GM21367 (cell line): Measurements from ENCODE around the gene MEIOSIN.
"Not testable (repeated sequence)": the region's sequence is repeated elsewhere in the genome, so short reads cannot be mapped to it uniquely, and the experiment has no call there.

ENCODE experiments used
- ATAC-seq: cut with Tn5 transposase; IDR thresholded peaks from one replicate; pipeline ENCODE4 v1.9.1; 2021; ENCODE audit not compliant: unreplicated experiment

MEIOSIN gene, protein sequence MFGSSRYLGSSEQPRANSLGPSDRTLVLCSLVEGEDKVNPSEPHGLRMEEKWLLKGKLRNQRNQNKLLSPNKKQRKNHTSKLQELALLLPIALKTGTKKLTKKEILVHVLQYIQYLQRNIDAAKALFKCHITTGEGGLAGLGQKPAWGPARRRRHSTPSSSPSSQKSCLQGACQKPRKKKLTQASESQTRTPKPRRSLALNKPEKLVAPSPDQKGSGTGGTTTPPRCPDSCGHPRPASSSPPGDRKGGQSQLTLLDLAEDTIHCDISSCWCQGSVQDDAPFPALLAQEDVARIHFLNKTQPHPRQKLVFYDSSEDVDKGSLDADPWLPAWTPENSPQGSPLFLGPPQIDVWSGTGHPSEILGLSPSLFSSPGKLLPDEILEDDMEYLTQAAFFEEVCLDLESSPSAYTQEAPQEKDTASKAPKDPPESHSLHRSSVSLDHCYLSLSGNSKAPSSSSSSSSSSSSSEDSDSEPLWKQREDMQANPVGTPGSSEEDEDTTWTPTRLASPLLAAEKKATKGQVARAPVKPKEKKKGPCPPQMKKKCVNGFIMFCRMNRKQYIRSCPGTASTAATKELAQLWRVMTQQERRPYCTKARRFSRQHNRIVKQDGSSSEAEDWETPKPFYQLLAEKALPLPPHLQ

DNA sequence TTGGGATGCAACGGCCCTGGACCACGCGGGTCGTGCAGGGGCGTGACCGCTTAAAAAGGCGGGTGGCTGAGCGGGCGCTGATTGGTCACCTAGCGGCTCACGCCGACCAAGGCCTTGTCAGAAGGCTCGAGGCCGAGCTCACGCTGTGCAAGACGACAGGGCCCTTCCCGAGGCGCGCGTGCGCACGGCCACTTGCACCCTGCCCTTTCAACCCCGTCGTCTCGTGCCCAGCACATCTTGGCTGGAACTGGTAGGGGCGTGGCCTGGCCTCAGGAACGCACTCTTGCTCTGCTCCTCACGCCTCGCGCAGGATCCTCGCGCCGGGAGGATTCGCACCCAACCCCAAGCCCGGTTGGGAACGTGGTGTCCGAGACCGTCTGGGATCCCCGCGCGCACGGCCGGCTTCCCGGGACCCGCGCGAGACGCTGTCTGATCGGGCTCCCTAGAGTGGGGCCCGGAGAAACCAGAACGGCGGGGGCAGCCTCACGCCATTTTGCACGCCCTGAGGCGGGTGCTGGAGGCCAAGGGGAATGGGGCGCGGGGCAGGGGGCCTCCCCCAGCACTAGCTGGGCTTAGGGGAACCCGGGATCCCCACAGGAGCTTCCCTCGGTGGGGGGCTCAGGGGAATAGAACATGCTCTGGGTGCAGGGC lies at the start of gene MEIOSIN:
TSS of gene MEIOSIN (plus strand) at position 280 of the 651 bp plus-strand sequence. CDS start 1,938 bp downstream, outside the sequence.
- ATAC-seq, result no peak

DNA sequence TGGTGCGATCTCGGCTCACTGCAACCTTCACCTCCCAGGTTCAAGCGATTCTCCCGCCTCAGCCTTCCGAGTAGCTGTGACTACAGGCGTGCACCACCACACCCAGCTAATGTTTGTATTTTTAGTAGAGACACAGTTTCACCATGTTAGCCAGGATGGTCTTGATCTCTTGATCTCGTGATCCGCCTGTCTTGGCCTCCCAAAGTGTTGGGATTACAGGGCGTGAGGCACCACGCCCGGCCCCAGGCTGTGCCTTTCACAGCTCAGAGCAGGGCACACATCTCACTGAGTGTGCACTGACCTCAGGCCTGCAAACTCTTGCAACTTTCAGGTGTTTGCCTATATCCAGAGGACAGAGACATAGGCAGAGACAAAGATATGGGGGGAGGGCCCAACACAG lies 48.2 kb upstream of the MEIOSIN start:
- not testable (repeated sequence) for ATAC-seq

DNA sequence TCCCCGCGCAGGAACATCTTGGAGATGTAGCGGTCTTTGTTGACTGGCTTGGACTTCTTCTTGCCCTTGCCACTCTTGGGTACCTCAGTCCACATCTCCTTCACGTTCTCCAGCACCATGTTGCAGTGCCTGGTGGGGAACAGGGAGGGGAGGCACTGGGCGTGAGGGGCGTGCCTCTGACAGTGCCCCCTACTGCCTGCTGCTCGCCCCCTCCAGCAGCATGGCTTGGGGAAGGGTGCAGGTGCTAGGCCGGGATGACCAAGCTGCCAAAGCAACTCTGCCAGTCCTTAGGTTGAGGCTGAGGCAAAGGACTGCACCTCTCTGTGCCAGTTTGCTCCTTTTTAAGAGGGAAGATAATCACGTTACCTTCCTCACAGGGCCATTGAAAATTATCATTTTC lies 45.6 kb upstream of the MEIOSIN start:
- ATAC-seq, result no peak

DNA sequence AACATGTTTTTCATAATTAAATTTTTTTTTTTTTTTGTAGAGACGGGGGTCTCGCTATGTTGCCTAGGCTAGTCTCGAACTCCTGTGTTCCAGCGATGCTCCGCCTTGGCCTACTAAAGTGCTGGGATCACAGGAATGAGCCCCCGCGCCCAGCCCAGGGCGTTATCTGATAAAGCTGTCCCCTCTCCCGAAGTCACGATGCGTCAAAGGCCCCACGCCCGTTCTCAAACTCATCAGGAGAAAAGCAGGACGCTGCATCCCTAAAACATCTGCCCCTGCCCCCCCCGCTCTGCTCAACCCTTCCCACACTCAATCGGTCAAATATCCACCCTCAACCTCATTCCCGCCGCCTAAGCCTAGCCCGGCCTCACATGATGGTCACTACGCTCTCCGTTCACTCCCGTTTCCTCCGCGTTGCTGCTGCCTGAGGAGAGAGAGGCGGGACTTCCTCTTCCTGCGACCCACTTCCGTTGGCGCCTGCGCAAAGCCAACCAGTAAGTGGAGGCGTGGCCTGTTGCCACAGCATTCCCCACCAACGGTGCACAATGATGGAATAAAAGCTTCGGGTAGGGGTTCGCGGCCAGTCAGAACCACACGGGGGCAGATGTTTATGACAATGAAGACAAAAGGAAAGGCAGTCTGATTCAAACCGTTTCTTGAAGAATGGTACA lies 41.6 kb upstream of the MEIOSIN start, which contains the start of gene SNRPD2:
TSS of gene SNRPD2 (minus strand) at position 438 of the 671 bp plus-strand sequence. CDS start at position 373, 65 bp downstream.
- peak; percentile 44 for ATAC-seq

DNA sequence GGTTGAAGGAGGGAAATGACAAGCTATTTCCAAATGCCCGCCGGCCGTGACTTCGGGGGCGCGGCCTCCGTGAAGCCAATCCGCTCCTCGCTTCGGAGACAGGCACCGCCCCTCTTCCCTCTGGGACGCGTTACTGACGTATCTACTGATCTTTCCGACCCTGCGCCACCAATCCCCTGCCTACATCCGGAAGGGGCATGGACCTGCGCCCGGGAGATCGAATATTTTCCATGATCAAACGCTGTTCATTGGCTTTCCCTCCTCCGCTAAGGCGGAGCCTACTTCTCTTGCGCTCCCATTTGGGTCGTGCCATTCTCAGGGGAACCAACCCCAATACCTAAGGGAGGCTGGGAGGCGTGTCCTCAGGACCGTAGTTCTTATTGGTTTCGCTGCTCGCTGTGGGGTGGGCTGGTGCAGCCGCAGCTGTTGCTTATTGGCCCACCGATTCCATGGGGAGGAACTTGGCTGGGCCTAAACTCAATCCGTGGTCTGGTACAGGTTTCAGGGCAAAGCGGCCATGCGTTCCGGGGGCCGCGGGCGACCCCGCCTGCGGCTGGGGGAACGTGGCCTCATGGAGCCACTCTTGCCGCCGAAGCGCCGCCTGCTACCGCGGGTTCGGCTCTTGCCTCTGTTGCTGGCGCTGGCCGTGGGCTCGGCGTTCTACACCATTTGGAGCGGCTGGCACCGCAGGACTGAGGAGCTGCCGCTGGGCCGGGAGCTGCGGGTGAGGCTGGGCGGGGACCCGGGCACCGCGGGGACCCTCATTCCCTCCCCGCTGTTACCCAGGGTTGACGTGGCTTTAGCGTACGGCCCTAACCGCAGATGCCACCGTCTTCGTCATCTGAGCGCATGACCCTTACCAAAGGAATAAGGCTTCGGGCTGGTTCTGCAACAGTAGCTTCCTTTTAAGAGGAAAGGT lies 40.8 kb upstream of the MEIOSIN start, which contains the start of gene QPCTL:
TSS of gene QPCTL (plus strand) at position 480 of the 919 bp plus-strand sequence. CDS start at position 518, 38 bp downstream.
- ATAC-seq, result peak; percentile 74

DNA sequence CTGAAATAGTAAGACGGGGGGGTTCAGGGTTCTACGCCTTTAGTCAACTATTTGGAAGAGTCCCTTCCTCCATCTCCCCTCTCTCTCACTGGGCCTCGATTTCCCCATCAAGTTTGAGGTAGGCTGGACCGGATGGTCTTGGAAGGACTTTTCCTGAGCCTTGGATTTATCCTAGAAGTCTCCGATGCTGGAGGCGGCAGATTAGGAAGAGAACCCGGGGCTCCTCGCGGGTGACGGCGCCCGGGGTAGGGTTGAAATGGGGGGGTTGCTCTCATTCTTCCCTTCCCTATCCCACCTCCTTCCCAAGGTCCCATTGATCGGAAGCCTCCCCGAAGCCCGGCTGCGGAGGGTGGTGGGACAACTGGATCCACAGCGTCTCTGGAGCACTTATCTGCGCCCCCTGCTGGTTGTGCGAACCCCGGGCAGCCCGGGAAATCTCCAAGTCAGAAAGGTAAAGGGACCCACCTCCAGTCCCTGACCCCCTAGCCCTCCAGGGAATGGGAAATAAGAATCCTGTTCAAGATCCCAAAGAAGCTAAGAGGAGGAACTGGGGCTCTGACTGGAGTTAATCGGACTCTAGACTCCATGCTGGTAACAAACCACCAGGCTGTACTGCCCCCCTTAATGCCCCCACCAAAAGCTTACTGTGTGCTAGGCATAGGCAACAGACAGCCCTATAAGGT lies 40.0 kb upstream of the MEIOSIN start:
- no peak for ATAC-seq

DNA sequence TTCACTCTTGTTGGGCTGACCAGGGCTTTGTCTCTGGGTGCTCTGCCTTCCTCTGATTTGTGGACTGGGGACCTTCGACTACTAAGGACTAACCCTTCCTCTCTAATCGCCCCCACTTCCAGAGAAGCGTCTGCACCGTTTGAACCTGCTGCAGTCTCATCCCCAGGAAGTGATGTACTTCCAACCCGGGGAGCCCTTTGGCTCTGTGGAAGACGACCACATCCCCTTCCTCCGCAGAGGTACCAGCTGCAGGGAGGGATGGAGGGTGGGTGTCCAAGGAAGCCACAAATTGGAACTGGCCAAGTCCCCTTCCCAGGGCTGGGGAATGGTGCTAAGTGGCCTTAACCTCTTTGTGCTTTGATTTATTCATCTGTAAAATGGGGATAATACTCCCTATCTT lies 31.6 kb upstream of the MEIOSIN start:
- no peak for ATAC-seq

DNA sequence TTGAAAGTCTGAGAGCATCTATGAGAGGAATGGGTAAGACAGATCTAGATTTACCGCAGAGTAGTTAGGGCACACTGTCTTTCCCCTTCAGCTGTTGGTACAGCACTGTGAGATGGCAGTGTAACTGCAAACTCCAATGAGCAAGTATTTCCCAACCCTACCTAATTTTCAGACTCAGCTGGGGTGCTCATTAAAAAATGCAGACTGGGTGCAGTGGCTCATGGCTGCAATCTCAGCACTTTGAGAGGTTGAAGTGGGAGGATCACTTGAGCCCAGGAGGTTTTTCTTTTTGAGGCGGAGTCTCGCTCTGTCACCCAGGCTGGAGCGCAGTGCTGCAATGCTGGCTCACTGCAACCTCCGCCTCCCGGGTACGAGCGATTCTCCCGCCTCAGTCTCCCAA lies 28.1 kb upstream of the MEIOSIN start:
- ATAC-seq, result no peak

DNA sequence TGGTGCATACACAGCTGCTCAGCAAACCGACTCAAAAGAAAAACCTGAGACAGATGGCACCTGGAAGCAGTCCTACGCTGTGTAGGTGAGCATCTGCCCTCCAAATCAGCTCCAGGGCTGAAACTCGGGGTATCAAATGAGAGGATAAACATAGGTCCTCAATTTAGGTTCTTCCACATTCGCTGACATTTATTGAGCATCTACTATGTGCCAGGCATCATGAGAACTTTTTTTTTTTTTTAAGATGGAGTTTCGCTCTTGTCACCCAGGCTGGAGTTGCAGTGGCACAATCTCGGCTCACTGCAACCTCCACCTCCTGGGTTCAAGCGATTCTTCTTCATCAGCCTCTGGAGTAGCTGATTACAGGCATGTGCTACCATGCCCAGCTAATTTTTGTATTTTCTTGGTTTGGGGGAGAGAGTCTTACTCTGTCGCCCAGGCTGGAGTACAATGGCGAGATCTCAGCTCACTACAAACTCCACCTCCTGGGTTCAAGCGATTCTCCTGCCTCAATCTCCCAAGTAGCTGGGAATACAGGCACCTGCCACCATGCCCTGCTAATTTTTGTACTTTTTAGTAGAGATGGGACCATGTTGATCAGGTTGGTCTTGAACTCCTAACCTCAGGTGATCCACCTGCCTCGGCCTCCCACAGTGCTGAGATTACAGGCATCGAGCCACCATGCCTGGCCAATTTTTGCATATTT lies 27.4 kb upstream of the MEIOSIN start:
- ATAC-seq, result no peak

DNA sequence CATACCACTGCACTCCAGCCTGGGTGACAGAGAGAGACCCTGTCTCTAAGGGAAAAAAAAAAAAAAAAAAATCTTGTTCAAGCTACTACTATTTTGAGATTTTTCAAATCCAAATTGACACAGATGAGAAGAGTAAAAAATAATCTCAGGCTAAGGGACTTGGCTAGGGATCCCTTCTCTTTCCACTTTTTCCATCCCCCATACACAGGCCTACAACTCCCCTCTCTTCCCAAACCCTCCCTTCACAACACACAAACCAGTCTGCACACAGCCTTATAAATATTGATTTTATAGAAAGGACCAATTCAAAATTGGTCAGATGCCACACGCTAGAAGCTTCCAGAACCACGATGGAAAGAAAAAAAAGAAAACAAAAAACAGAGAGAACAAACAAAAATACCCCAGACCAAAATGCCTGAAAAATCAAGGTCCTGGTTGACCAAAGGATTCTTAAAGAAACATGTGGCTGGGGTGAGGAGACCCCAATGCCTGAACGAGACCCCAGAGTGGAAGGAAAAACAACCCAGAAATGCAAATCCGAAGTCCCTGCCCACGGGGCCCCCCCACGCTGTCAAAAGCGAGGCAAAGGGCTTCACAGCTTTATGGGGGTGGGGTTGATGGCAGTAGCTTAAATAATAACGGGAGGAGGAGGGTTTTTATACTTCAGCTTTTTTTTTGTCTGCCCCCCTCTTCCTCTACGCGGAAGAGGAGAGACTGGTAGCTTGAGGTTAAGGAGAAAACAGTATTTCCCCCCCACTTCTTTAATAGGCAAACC lies 22.7 kb upstream of the MEIOSIN start:
- no peak for ATAC-seq

DNA sequence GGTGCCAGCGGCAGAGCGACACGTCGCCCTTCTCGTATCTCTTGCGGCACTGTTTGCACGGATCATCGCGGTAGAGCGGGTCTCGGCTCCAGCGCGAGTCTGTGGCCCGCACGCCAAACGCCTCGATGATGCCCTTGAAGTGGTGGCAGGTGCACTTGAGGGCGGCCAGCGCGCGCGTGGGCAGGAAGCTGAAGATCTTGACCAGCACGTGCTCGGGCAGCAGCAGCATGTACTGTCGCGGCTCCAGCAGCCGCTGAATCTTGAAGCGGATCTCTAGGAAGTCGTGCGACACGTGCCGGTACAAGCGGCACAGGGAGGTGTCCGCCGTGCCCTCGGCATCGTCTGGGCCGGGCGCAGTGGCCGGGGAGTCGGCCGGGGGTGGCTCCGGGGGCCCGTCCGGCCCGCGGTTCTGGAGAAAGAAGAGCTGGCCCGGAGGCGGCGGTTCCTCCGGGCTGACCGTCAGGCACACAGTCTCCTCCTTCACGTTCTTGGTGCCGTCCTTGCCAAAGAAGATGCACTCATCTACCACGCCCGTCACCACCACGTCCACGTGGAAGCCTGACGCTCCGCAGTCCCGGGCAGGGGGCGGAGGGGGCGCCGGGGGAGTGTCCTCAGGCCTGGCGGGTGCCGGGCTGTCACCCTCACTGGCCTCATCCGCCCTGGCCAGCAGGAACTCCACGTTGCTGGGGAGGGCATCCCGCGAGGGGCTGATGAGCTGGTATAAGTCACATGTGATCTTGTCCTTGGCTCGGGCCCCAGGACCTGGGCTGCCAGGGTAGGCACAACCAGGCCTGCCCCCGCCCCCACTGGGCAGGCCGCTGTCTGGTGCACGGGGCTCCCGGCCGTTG lies 21.2 kb upstream of the MEIOSIN start:
- no peak for ATAC-seq

DNA sequence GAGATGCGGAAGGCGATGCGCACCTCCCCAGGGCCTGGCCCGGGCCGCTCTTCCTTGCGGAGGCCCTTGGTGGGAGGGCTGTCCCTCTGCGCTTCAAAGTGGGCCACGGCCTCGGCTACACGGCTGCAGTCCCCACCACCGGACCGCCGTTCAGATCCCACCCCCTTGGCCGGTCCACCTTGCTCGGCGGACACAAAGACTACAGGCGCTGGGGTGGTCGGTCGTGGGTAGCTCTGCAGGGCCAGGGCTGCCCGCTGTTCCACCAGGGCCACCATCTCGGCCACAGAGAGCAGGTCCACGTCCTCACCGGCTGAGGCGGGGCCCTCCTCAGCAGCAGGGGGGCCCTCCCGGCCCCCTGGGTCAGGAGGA lies 20.6 kb upstream of the MEIOSIN start:
- no peak for ATAC-seq

DNA sequence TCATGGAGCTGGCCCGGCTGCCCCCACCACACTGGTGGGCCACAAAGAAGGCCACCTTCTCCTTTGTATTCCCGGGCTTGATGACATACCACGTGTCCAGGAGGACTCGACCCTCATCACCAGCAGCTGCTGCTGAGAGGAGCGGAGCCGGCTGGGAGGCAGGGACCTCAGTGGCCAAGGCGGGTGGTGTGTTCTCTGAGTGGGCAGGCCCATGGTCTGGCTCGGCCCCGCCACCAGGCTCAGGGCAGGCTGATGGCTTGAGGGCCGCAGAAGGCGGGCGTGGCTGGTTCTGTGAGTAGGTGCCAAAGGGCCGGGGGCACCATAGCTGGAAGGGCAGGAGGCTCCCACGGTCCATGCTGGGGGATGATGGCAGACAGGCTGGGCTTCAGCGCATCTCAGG lies 20.1 kb upstream of the MEIOSIN start:
- ATAC-seq, result no peak

DNA sequence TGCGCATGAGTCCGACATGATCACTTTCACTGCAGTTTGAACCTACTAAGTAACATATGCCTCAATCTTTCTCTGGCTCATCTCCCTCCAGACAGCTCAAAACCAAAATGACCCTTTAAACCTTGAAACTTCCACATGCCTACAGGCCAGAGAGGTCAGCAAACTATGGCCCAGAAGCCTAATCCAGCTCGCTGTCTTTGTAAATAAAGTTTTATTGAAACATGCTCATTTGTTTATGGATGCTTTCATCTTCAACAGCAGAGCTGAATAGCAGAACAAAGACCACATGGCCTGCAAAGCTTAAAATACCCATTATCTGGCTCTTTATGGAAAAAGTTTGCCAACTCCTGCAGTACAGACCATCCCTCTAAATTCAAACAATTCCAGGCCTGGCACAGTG lies 18.1 kb upstream of the MEIOSIN start:
- no peak for ATAC-seq

DNA sequence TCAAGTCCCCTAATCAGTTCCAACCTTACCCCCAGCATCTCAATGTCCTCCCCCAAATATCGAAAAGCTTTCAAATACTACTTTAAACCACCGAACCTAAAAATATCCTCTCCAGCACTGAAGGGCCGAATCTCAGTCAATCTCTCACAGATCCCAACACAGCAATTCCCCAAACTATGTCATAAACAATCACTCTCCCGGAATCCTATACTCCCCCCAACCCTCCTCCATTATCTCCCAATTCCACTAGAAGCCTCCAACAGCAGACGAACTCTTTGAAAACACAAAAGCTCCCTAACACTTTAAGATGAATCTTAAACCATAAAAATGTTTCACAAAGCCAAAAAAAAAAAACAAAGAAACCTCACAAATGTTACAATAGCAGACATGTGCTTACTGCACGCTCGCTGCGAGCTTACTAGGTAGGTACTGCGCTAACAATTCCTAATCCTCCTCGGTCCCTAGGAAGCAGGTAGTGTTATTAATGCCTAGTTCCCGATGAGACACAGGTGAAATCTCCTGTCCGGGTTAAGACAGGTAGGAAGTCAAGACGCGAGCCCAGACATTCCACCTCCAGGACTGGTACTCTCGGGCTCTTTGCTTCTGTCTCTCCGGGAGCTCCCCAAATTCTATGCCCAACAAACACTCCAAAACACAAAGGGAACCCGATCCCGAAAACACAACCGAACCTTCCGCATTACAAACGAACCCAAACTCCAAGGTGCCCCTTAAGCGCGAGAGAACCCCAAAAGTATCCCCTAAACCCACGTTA lies 16.7 kb upstream of the MEIOSIN start:
- no peak for ATAC-seq

DNA sequence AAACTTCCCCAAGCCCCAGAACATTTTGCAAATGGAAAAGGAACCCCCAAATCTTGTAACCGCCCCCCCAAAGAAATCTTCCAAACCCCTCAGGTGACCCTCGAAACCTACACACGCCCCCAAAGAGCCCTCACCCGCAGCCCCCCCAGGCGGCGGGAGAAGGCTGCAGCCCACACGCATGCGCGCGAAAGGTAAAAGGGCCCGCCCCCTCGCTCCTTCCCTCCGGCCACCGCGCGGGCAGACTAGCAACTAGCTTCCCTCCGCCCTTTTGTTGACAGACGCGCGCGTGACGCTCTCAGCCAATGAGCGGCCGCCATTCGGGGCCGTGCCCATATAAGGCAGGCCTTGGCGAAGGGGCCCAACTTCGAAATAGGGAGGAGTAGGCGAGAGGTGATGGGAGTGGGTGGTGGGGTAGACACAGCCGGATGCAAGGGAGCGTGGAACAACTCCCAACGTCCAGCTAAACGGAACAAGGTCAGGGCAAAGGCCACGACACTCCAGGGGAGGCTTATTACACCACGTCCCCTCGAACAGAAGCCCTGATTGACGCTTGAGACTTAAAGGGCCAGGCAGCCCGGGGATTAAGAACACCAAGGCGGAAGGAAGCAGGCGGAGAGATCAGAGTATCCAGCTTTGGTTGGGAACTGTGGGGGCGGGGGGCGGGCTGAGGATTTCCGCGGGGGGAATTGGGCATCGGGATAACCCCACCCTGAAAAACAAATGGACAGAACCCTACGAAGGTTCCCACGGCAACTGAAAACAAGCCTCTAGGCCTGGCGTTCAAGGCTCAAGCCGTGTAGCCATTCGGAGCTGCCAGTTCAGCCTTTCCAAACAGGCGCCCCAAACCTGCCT lies 15.9 kb upstream of the MEIOSIN start:
- peak; percentile 77 for ATAC-seq
